MM.1S (cell line): ENCODE data around the gene MAP2K7.

Experiments used
- CTCF ChIP-seq: fragments of 300-600 bp; sonication (generic); IDR thresholded peaks from 2 replicates; pipeline ENCODE4 v1.5.1; 2016; ENCODE audit warnings: antibody characterized with exemption, low read length, mixed read lengths
- EZH2 ChIP-seq: fragments of 300-600 bp; sonication (generic); optimal IDR thresholded peaks from 2 replicates; pipeline ENCODE3; 2017; ENCODE audit warnings: low read depth, mild to moderate bottlenecking, antibody characterized with exemption, low read length, mixed read lengths

GRCh38 chr19:7902796-7903243 is 857 bp upstream of the MAP2K7 start:
- TF ChIP-seq CTCF, result no peak
- no peak for TF ChIP-seq EZH2
